HFFc6 (cell line): ENCODE measurements around the gene SPATA32. TPM values are rescaled to one million over a fixed set of nuclear protein-coding genes. Genes with fewer than 3 reads are reported as not detected.
A peak's percentile ranks its signal among the peaks of the same experiment; 100 is the strongest.

ENCODE experiments used
- DNase-seq: peaks from one replicate; pipeline ENCODE4 v3.0.0-alpha.2; 2018
- H3K27ac Mint-ChIP-seq: 2 replicates; pipeline ENCODE4 v1.8.0; 2020; ENCODE audit warnings: mild to moderate bottlenecking, mixed read lengths
- H3K27me3 Mint-ChIP-seq: 2 replicates; pipeline ENCODE4 v1.8.0; 2021; ENCODE audit warnings: mild to moderate bottlenecking, moderate library complexity, mixed read lengths; ENCODE audit not compliant: insufficient read depth
- H3K36me3 Mint-ChIP-seq: 2 replicates; pipeline ENCODE4 v1.8.0; 2021; ENCODE audit warnings: low read depth, mixed read lengths
- H3K4me1 Mint-ChIP-seq: 2 replicates; pipeline ENCODE4 v1.8.0; 2020; ENCODE audit warnings: low read depth, mixed read lengths
- H3K4me3 Mint-ChIP-seq: 2 replicates; pipeline ENCODE4 v1.8.0; 2020; ENCODE audit warnings: mild to moderate bottlenecking, moderate library complexity, mixed read lengths
- H3K9me3 Mint-ChIP-seq: 2 replicates; pipeline ENCODE4 v1.8.0; 2020; ENCODE audit warnings: mild to moderate bottlenecking, mixed read lengths
- CTCF ChIP-seq: fragments of 200-600 bp; sonication (generic); IDR thresholded peaks from 2 replicates; pipeline ENCODE4 v1.5.0; 2021; ENCODE audit warnings: antibody characterized with exemption, mild to moderate bottlenecking
- total RNA-seq, 6 experiments: library from RNA; stranded (reverse); fragmentation: NEBNext Ultra II Directional; extraction: Animal tissue kit (Norgen Biotek cat#: 25700); gene quantifications; 2 replicates in 1 of 6; 3 replicates in 5 of 6; pipeline ENCODE4 v1.2.3, GENCODE V29; 2021

Gene SPATA32
- total RNA-seq, 6 experiments from 2014 or later = 0.11 TPM; not detected in 5

GRCh38 chr17:45292696-45293412 lies 31.0 kb upstream of the SPATA32 start:
- DNase-seq = no peak
- TF ChIP-seq CTCF = no peak
- peak overlapping the region; percentile 92 for H3K27ac Mint-ChIP-seq
- H3K4me3 Mint-ChIP-seq = peak overlapping the region; percentile 59
- H3K27me3 Mint-ChIP-seq = peaks cover 1% of the 10 kb centered on the region
- H3K9me3 Mint-ChIP-seq = no peaks in the 10 kb centered on the region
- peaks cover 34% of the 10 kb centered on the region for H3K36me3 Mint-ChIP-seq
- H3K4me1 Mint-ChIP-seq = peaks cover 72% of the 10 kb centered on the region

DNA sequence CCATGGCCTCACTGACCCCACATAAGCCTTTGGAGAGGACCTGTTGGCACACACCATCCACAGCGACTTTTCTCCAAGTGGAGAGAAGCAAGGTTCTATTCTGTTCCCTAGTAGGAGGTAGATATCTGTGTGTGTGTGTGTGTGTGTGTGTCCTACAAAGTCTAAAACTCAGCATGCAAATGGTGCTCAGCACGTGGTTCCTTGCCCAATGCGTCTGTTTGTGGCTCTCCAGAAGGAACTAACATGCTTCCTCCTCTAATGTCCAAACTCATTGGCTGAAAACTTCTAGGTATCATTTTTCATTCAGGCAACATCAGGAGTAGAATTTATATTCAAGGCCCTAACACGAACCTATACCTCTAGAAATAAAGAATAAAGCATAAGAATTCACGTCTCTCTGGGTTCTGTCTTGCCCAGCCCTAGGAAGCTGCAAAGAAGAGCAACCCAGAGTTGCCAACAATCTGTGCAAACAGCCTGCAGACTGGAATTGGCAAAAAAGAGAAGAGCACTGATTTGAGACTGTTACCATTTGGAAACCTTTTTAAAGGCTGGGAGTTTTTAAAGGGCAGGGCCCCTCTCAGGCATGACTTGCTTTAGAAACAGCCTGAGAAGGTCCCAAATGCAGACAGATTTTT lies 29.4 kb upstream of the SPATA32 start:
- Mint-ChIP-seq H3K9me3 (no peaks in the 10 kb centered on the region), H3K27ac (no peak overlapping the region), H3K4me1 (peaks cover 58% of the 10 kb centered on the region), H3K27me3 (peaks cover 1% of the 10 kb centered on the region), H3K4me3 (no peak overlapping the region), H3K36me3 (peaks cover 29% of the 10 kb centered on the region)
- TF ChIP-seq CTCF = no peak
- no peak for DNase-seq

- no peak for DNase-seq
- Mint-ChIP-seq H3K27ac (no peak overlapping the region), H3K9me3 (no peaks in the 10 kb centered on the region), H3K4me1 (peaks cover 48% of the 10 kb centered on the region), H3K27me3 (peaks cover 1% of the 10 kb centered on the region), H3K36me3 (peaks cover 30% of the 10 kb centered on the region), H3K4me3 (no peak overlapping the region)
- no peak for TF ChIP-seq CTCF
Measured at GRCh38 chr17:45290269-45290765, 28.4 kb upstream of the SPATA32 start.

DNA sequence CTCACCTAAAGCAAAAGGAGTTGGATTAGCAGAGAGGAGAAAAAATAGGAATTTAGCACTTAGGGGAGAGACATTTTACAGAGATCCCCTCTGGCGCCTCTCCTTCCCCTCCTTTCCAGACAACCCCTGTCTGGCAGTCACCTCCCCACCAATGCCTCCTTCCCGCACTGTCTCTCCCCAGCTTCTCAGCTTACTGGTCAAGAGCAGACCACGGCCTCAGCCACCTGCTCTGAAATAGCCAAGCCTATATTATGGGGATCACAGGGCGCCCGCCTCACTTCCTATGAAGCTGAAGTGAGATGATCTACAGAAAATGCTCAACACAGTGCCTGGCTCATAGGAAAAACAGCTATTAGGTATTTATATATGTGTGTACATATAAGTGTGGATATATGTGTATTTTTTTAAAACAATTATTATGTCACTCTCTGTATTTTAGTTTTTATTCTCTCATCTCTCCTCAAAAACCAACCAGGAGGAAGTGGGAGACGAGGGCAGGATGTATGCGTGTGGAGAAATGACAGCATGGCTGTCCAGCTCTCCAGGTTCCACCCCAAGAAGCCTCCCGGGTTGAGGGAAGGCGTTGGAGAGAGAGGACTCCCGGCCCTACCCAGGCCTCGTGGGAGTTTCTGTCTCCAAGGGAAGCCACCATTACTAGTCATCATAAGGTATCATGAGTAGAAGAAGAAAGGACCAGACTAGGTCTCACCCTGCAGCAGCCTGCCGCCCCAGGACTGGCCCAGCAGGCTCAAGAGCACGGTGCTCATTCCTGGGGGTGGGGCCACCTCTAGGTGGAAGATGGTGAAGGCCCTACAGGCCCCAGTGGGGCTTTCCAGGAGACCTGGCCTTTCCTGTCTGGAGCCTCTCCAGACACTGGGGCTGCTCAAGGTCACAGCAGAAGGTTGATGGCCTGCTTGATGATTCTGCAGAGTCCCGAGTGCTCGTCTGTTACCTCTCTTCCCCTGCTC lies 27.7 kb upstream of the SPATA32 start:
- H3K27ac Mint-ChIP-seq = no peak overlapping the region
- TF ChIP-seq CTCF = no peak
- H3K36me3 Mint-ChIP-seq = peaks cover 35% of the 10 kb centered on the region
- no peak for DNase-seq
- no peaks in the 10 kb centered on the region for H3K9me3 Mint-ChIP-seq
- H3K4me3 Mint-ChIP-seq = no peak overlapping the region
- H3K27me3 Mint-ChIP-seq = peaks cover 1% of the 10 kb centered on the region
- H3K4me1 Mint-ChIP-seq = peaks cover 41% of the 10 kb centered on the region

DNA sequence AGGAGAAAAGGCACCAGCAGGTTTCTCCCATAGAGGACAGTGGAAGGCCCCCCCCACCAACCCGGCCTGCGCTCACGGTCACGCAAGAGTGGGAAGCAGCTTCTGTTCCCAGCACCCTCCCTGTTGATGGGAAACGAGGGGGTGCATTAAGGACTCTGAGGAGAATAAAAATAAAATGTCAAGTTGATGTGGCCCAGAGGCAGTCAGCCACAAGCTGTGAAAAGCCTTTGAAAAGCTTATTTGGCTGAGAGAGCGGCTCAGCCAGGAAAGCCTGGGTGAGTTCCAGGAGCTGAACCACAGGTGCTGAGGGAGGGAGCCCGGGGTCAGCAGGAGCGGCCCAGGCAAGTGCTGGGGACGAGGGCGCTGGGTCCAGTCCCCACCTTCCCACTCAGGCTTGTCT lies 26.9 kb upstream of the SPATA32 start:
- no peak for DNase-seq
- no peak overlapping the region for H3K27ac Mint-ChIP-seq
- H3K36me3 Mint-ChIP-seq = peaks cover 42% of the 10 kb centered on the region
- no peaks in the 10 kb centered on the region; the same call in 1 of the 2 replicates for H3K27me3 Mint-ChIP-seq
- H3K9me3 Mint-ChIP-seq = no peaks in the 10 kb centered on the region
- no peak for TF ChIP-seq CTCF
- H3K4me3 Mint-ChIP-seq = no peak overlapping the region
- peaks cover 41% of the 10 kb centered on the region for H3K4me1 Mint-ChIP-seq
